HG02642 (cell line): ENCODE measurements around the gene SYTL2.

Experiments
- ATAC-seq: cut with Tn5 transposase; IDR thresholded peaks from one replicate; pipeline ENCODE4 v1.9.1; 2021; ENCODE audit warnings: mild to moderate bottlenecking; ENCODE audit not compliant: unreplicated experiment, poor library complexity

SYTL2 gene

DNA sequence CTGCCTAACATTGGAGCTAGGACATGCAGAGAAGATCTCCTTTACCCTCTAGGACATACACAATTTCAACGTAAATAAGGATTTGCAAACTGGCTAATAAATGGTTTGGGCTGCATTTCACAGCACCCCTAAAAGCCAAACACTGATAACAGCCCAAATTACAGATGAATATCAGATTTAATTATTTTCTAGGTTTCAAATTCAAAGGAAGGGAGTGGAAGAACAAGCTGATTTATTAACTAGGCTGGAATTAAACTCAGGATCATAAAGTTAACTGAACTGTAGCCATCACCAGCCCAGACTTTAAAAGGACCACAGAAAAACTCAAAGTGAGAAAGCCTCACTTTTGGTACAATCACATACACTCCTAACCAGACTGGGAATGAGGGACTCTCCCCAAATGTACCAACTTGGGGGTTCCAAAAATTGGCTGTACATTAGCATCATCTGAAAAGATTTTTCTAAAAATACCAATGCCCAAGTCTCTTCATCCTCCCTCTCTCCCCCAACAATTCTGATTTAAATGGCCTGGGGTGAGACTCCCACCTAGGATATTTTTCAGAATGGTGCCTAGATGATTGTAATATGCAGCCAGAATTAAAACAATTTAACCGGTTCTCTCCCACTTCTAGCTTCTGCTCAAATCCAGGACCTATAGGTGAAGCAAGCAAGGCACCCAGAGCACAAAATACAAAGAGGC lies 43.5 kb downstream of the SYTL2 start:
- no peak for ATAC-seq

DNA sequence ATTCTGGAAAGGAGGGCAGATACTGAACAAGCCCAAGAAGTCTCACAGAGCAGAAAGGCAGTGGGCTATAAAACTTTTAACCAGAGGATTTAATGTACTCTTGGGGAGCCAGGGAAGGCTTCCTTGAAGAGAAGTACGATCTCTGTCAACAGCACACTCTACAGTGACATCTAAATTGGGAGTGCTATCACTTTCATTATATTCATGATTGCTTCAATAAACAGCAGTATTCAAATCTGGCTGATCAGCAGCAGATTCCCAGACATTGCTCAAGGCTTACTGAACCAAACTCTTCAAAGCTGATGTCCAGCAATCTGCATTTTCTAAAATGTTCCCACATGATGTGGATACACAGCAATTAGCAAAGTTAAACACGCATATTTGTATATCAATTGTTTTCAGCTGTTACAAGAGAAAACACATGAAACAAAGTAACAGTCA lies 44.2 kb downstream of the SYTL2 start:
- no peak for ATAC-seq

DNA sequence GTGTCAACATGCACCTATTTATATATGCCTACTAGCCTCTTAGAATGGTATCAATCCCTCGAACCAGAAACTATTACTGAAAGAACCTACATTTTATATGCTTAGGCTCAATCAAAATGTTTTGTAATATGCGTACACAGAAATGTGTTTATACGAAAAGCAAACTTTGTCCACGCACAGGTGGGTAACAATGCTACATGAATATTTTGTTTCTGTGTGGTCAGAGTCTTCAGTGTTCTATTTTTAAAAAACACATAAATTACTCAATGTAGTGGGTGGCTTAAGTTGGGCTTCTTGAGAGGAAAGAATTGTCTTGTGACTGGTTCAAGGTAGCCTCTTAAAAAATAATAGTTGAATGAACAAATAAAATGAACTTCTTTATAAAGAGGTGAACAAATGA lies 46.1 kb downstream of the SYTL2 start:
- no peak for ATAC-seq

DNA sequence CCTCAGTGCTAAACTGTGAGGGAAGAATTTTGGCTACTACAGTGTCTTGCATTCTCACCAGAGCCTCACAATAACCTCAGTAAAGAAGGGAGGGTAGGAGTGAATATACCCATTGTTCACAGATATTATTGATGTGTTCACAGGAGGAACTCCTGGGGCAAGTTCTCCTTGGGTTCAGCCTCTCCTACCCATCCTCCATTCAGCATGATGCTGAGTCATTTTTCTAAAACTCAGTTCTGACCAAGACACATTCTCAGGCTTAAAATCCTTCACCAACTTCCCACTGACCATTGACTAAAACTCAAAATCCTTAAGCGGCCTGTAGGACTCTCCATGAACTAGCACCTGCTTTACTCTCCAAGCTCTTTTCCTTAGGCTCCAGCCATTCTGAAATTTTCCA lies 48.7 kb downstream of the SYTL2 start:
- no peak for ATAC-seq

DNA sequence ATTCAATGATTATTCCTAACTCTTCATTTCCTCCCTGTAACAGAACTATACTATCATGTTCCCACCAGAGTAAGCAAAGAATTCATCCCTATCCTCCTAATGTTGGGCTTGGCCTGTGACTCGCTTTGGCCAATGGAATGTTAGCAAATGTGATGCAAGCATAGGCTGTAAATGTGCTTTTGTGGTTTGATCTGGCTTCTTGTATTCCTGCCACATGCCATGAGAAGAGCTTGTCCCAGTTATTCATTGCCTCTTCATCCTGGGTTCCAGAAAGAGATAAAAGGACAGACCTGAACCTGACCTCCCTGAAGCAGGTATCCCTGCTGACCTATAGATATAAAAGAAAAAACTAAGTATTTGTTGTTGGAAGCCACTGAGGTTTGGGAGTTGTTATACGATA lies 51.0 kb downstream of the SYTL2 start:
- ATAC-seq, result no peak

DNA sequence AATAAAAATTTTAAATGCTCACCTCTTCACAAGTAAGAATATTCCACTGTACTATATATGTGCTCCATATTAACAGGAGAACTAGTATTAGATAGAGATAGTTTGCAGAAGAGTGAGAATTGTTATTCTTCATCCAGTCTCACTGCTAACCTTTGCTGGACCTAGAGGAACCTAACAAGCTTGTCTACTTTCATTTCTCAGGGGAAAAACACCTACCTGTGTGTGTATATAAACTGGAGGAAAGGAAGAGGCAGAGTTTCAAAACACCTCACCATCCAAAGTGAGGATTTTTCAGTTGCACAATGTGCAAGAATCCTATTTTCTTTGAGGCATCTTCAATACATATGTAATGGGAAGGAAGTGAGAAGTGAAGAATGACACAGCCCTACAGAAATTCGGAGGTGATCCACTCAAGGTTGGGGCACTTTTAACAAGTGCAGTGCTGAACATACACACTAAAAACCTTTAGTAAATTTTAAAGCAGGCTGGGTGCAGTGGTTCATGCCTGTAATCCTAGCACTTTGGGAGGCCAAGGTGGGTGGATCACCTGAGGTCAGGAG lies 52.4 kb downstream of the SYTL2 start:
- no peak for ATAC-seq

DNA sequence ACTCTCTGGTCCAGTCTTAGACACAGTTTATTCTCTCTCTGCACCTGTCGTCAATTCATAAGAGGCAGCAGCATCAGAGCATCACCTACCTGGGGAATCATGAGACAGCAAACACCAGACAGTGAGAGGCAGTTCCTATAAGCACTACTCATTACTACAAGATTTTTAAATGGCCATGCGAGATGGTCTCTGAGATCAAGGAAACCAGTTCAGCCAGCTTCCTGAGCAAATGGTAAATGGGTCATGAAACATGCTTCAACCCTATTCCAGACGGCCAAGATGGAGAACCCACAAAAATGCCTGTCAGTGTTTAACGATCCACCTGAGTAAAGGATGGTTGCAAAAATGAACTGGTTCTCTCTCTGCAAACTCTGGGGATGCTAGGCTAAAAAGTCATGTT lies 52.9 kb downstream of the SYTL2 start:
- no peak for ATAC-seq

DNA sequence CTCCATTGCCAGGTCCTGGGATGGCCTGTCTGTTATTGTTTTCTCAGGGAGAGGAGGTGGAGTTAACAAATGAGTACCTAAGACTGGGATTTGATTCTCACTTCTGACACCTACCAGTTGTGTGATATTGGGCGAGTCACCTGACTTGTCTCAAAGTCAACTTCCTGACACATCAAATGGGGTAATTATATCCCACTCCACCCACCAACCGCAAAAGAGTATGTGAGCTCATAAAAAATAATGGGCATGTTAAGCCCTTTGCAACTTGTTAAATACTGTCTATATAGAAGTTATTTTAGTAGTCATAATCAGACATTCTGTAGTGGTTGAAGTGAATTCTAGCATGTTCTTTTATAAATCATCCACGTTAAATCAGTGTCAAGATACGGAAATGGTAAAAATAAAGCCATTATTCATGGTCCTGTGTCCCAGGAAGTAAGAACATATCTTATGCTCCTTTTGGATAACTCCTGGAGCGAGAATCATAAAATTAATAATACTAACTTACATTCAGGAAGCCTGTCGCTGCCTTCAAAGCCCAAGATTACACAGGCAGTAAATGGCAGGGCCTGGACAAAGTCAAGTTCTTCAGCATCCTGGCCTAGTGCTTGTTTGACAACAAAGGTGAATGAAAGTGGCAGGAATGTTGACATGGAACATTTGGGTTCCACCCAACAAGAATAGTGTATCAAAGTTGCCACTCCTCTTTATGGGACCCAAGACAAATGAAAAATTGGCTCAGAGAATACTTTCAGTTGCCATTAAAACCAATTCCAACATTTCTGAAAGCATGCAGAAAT lies 54.3 kb downstream of the SYTL2 start:
- ATAC-seq, result no peak

DNA sequence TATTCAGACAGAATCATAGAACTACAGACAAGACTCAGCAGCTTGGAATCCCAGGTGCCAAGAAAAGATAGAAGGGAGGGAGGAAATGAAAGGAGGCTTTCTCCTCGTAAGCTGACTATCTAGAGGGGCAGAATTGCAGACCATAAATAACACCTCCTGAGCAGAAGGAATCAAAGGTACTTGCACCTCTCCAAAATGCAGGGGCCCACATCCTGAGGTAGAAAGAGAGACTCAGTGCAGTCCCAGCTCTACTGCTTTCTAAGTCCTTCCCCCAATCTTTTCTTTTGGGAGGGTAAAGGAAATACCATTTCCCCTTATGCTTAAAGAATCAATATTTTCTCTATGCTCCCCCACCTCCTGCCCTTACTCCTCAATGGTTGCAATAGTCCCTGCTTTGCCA lies 55.2 kb downstream of the SYTL2 start:
- ATAC-seq, result no peak

DNA sequence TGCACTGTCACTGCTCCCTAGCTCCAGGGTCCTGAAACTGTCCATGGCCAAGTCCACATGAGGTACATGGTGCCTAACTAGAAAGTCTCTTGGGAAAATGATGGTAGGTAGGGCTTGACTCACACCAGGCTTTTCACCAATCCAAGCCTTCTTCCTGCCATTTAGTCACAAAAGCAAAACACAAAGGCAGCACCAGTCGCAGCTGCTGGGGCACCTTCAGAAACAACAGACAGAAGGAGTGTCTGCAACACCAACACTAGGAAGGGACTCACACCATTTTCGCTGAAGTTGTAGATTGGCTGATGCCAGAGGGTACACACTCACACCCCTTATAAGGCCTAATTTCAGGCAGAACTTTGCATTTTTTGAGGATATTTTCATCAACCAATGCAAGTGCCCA lies 55.7 kb downstream of the SYTL2 start:
- ATAC-seq, result no peak

DNA sequence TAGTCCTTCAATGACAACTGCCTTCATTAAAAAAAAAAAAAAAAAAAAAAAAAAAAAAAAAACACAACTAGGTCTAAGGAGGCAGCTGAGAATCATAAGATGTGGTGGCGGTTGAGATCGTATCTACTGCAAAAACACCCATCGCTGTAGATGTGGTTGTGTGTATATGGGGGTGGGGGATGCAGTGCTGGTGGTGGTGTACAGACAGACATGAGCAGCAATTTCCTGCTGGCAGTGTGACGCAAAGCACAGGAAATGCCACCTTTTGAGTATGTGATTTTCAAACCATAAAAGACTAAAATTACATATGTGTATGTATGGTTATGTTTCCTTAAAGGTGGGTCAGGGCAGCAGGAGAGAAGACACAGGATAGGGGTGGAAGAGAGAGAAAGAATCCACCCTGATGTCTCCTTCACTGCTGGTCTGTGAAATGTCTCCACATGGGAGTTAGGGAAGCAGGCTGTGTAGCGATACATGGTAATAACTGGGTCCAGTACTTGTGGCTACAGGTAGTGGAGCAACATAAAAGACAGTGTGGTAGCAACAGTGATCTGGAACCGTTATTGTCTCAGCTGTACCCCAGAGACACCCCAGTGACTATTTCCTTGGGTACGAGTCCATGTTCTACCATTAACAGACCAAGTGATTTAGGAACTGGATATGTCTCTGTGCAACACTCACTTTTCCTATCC lies 57.9 kb downstream of the SYTL2 start:
- no peak for ATAC-seq

DNA sequence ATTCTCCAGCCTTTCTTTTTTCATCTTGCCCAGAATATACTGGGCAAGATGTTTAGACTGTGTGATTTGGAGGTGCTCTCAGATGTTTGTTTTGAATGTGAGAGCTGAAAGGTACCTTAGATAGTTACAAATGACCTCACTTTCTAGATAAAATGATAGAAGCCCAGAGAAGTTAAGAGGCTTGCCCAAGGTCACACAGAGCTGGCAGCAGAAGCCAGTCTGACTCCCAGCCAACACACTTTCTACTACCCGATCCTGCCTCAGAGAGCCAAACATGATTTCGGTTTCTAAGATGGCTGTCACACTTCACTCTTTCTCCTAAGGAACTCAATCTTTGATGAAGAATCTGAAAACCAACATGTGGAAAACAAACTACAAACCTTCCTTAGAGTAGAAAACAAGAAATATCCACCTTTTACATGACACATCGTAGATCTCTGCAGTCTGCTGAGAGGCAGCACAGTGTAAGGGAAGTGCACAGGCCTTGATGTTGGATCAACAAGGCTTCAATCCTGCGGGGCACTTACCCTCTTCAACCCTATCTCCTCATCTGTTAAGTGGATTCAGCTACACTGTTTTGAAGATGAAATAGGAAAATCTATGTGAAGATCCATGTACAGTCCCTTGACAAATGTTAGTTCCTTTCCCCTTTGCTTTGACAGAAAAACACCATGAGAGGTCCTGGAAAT lies 58.6 kb downstream of the SYTL2 start:
- no peak for ATAC-seq

DNA sequence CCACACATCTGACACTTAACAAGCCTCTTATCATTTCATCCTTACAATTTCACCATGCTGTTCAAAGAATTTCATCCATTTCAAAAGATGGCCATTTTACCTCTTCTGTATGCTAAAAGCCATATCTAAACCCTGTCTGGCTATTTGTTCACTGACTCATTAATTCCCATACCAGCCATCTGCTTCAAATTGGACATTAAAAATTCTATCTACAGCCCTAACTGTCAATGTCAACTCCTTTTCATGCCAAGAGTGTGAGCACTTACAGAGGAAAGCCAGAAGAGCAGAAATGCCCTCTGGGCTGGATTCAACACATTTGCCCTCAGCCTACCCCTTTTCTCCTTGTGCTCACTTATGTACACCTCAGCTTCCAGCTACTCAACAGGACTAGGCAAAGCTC lies 59.2 kb downstream of the SYTL2 start:
- ATAC-seq, result no peak

DNA sequence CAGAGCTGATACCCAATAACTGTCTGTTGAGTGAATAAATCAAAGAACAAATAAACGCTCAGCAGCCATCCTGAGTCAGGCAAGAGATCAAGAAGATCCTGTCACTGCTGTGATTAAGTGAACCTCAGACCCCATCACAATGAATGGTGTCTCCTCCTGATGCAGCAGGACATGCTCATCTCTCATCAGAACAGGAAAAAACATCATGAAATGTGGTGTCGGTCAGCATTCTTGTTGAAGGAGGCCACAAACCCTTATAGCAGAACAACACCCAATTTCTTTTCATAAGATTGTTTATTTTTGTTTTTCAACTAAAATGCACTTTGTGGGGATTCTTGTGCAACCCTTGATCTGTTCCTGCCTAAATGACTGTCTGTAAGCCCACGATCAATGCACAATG lies 60.3 kb downstream of the SYTL2 start:
- ATAC-seq, result no peak

DNA sequence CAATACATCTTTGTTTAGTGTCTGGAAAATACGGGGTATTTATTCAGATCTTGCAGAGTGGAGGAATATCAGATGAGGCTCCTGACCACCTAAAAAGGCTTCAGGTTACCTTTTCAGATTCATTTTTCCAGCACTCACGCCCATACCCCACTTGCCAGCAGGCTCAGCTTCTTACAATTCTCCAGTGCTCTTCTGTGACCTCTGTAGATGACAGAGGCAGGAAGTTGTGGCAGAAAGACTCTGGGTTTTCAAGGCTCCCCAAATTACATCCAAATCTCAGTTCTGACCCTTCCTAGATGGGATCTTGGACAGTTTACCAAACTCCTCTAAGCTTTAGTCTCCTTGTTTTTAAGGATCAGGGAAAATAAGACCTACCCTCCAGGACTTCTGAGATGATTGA lies 61.1 kb downstream of the SYTL2 start:
- no peak for ATAC-seq

DNA sequence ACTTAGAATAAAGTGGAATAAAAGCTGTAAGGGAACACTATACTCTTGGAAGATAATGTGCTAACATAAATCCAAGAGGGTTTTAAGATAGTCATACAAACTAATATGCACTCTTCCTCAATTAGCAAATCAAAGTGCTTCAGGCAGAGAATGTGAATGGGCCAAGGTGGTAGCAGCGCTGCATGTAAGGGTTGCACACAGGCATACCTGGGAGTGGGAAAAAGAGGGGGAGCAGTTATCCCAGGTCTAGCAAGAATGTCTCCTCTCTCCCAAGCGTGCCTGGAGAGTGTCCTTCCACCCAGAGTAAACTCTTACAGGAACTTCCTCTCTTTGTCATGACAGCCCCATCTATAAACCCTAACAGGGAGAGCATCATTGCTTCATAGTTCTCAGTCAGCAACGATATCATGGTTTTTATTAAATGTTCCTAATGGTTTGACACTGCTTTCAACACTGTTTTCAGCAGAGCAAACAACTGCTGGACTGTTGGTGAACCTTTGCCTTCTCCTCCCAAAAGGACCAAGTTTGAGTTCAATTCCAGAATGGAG lies 61.6 kb downstream of the SYTL2 start:
- no peak for ATAC-seq

DNA sequence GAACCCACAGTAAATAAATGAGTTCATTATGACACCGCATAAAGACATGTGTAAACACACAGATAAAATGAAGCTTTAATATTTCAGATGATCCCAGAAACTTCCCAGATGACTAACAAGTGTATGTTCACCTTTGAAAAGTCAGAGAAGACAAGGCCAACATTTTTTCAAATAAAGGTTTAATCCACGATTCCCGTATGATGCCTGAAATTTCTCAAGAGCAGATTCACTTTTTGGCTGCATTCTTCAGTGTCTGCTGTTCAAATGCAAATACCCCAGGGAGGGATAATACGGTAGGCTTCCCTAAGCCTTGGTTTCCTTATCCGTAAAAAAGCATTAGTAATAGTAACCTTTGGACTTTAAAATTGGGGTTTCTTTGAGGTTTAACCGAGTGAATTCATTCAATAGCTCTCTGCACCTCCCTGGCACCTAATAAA lies 62.5 kb downstream of the SYTL2 start:
- ATAC-seq, result no peak

DNA sequence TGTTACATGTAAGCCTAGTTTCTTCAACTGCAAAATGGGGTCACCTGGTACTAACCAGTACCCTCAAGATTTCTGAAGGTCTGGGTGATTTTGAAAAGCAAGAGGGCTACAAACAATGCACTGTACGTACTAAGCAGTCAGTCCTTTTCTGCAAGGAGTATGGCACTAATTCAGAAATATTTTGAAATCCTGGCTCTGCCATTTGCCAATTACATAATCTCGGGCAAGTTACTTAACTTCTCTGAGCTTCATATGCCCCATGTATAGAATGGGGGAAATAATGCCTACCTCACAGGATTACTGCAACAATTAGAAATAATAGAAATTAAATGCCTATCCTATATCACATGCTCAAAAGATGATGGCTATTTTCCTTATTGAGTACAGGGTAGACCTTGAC lies 64.3 kb downstream of the SYTL2 start:
- no peak for ATAC-seq

DNA sequence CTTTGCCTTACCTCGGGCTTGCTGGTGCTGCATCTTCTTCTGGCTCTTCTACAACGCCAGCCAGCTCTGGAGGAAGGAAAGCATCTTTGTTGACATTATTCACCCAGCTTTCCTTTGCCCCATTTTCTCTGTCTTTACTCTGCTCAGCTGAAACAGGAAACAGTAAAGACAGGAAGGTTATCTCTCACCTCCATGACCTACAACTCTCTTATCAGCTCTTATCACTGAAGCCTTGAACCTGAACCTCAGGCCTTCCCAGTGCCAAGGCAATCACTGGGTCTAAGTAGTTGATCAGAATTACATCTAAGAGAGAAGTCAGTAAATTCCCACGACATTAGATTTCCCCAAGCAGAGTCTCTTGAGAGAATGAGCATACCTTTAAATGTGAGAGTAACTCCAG lies 65.3 kb downstream of the SYTL2 start:
- ATAC-seq, result no peak

DNA sequence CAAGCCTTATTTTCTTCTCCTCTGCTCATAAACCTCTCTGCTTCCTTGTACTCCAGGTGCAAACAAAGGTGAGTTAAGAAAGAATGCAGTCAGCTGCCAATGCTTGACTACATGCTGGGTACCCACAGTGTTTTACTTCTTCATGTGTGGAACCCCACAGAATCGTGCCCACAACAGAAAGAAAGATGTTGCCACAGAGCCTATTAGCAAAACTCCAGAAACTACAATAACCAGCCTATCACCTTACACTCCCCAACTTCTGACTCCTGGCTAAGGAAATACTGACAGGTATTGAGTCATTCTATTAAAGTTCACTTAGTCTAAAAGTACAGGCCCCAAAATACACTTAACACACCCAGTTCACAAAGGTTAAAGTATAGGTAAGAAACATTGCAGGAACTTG lies 68.1 kb downstream of the SYTL2 start:
- ATAC-seq, result no peak
